ENCODE data around the gene GRM8. TPM values are rescaled to one million over a fixed set of nuclear protein-coding genes. Genes with fewer than 3 reads are reported as not detected.

The GRM8 gene
- total RNA-seq, 2 experiments from 2014 or later: not detected

GRCh38 chr7:126450269-126450671 lies 802.5 kb downstream of the GRM8 start:
- Histone ChIP-seq H3K9me3 (ENCODE audit: low read length) (no peaks in the 10 kb centered on the region), H3K9me2 (ENCODE audit: insufficient read depth, low read length) (no peaks in the 10 kb centered on the region), H3K4me3 (ENCODE audit: low read depth, low read length, poor library complexity, severe bottlenecking) (no peak overlapping the region), H2AFZ (ENCODE audit: low read length) (peak overlapping the region; percentile 54; the same call in 1 of the 2 replicates), H3K27ac (ENCODE audit: low read depth, low read length, poor library complexity, severe bottlenecking) (no peak overlapping the region), H3K79me2 (ENCODE audit: insufficient read depth, low read depth, low read length) (no peaks in the 10 kb centered on the region), H4K20me1 (ENCODE audit: insufficient read depth, low read length) (no peaks in the 10 kb centered on the region), H3K4me2 (ENCODE audit: low read length) (no peak overlapping the region), H3K36me3 (ENCODE audit: insufficient read depth, low read length) (no peaks in the 10 kb centered on the region), H3K4me1 (ENCODE audit: insufficient read depth, low read length, poor library complexity, severe bottlenecking) (no peaks in the 10 kb centered on the region)
- no TSS peak for BruUV-seq (replicated peaks)
- CTCF ChIA-PET (ENCODE audit: unreplicated experiment): no interaction called here
- POLR2A ChIA-PET: interaction anchor here (0.5 to 0.9 kb wide), 2 partner anchors 18 to 409 kb away, joined by 3 read pairs; no protein-coding TSS in a partner anchor
- no peak for TF ChIP-seq CTCF (conservative IDR thresholded peaks at IDR 0.05; ENCODE audit: low read length)
- TF ChIP-seq EZH2phosphoT487 (IDR thresholded peaks at IDR 0.05; ENCODE audit: borderline replicate concordance, low read depth, low read length): no peak
- intact Hi-C loops (cut with micrococcal nuclease; ENCODE audit: unreplicated experiment): no loop called here
- no peak for DNase-seq (ENCODE audit: low spot score)

- POLR2A ChIA-PET: interaction anchor here (0.9 to 1.3 kb wide), 2 partner anchors 13 to 17 kb away, joined by 3 to 4 read pairs; no protein-coding TSS in a partner anchor
- no peak for DNase-seq (ENCODE audit: low spot score)
- TF ChIP-seq CTCF (conservative IDR thresholded peaks at IDR 0.05; ENCODE audit: low read length) (no peak), EZH2phosphoT487 (IDR thresholded peaks at IDR 0.05; ENCODE audit: borderline replicate concordance, low read depth, low read length) (no peak)
These were observed 803.0 kb downstream of the GRM8 start for GRCh38 chr7:126449611-126450268.

GRCh38 chr7:126447984-126448383 lies 804.8 kb downstream of the GRM8 start:
- no peak for DNase-seq (ENCODE audit: low spot score)
- Histone ChIP-seq H3K4me2 (ENCODE audit: low read length) (no peak overlapping the region), H4K20me1 (ENCODE audit: insufficient read depth, low read length) (no peaks in the 10 kb centered on the region), H3K36me3 (ENCODE audit: insufficient read depth, low read length) (no peaks in the 10 kb centered on the region), H3K27ac (ENCODE audit: low read depth, low read length, poor library complexity, severe bottlenecking) (no peak overlapping the region), H3K4me1 (ENCODE audit: insufficient read depth, low read length, poor library complexity, severe bottlenecking) (no peaks in the 10 kb centered on the region), H3K9me3 (ENCODE audit: low read length) (no peaks in the 10 kb centered on the region), H3K79me2 (ENCODE audit: insufficient read depth, low read depth, low read length) (no peaks in the 10 kb centered on the region), H3K4me3 (ENCODE audit: low read depth, low read length, poor library complexity, severe bottlenecking) (no peak overlapping the region), H2AFZ (ENCODE audit: low read length) (no peak overlapping the region), H3K9me2 (ENCODE audit: insufficient read depth, low read length) (no peaks in the 10 kb centered on the region)
- BruUV-seq (replicated peaks): no TSS peak
- TF ChIP-seq EZH2phosphoT487 (IDR thresholded peaks at IDR 0.05; ENCODE audit: borderline replicate concordance, low read depth, low read length) (no peak), CTCF (conservative IDR thresholded peaks at IDR 0.05; ENCODE audit: low read length) (no peak)
- ChIA-PET CTCF (ENCODE audit: unreplicated experiment) (no interaction called here), POLR2A (interaction anchor here (0.9 kb wide), 1 partner anchor 11 kb away, joined by 3 read pairs; no protein-coding TSS in a partner anchor)
- intact Hi-C loops (cut with micrococcal nuclease; ENCODE audit: unreplicated experiment): no loop called here

More at GRCh38 chr7:126449611-126450268, 803.0 kb downstream of the GRM8 start:
- Histone ChIP-seq H2AFZ (ENCODE audit: low read length) (peak overlapping the region; percentile 54; the same call in 1 of the 2 replicates), H3K27ac (ENCODE audit: low read depth, low read length, poor library complexity, severe bottlenecking) (no peak overlapping the region), H3K36me3 (ENCODE audit: insufficient read depth, low read length) (no peaks in the 10 kb centered on the region), H3K9me3 (ENCODE audit: low read length) (no peaks in the 10 kb centered on the region), H3K4me3 (ENCODE audit: low read depth, low read length, poor library complexity, severe bottlenecking) (no peak overlapping the region), H3K79me2 (ENCODE audit: insufficient read depth, low read depth, low read length) (no peaks in the 10 kb centered on the region), H3K4me2 (ENCODE audit: low read length) (no peak overlapping the region), H3K4me1 (ENCODE audit: insufficient read depth, low read length, poor library complexity, severe bottlenecking) (no peaks in the 10 kb centered on the region), H4K20me1 (ENCODE audit: insufficient read depth, low read length) (no peaks in the 10 kb centered on the region), H3K9me2 (ENCODE audit: insufficient read depth, low read length) (no peaks in the 10 kb centered on the region)
- BruUV-seq (replicated peaks): no TSS peak
- intact Hi-C loops (cut with micrococcal nuclease; ENCODE audit: unreplicated experiment): no loop called here
- CTCF ChIA-PET (ENCODE audit: unreplicated experiment): no interaction called here
